B cell (primary cell): ENCODE results near the gene TSKU. TPM values are rescaled to one million over a fixed set of nuclear protein-coding genes. Genes with fewer than 3 reads are reported as not detected.

ENCODE experiments used
- ATAC-seq: fragments of 200-7000 bp; cut with Tn5 transposase; one replicate; pipeline ENCODE4 v1.10.0; 2021; ENCODE audit warnings: low read depth, mild to moderate bottlenecking, moderate number of reproducible peaks, moderate library complexity
- CTCF ChIA-PET: fragments of 350-600 bp; sonication (Branson Sonifier 250); formaldehyde crosslinking; loops from one replicate; lab custom pipeline; 2021; ENCODE audit warnings: antibody characterized with exemption, inconsistent platforms; lab: Charles Lee
- POLR2A ChIA-PET: fragments of 350-600 bp; sonication (Branson Sonifier 250); formaldehyde crosslinking; loops from one replicate; lab custom pipeline; 2021; ENCODE audit warnings: antibody characterized with exemption; lab: Charles Lee
- DNase-seq: peaks from one replicate; pipeline ENCODE4 v3.0.0; 2013
- H2AFZ ChIP-seq: 2 replicates; pipeline ENCODE4 v1.6.1; 2012; ENCODE audit warnings: mild to moderate bottlenecking, low read depth, low read length; ENCODE audit not compliant: insufficient read depth, poor library complexity, severe bottlenecking
- H3K27ac ChIP-seq, 2 donors: 1 replicate in 1 of 2; 2 replicates in 1 of 2; pipeline ENCODE4 v1.5.1; 2012 to 2013; ENCODE audit warnings: low read length in 2 of 2, mild to moderate bottlenecking in 2 of 2, moderate library complexity in 1 of 2
- H3K27me3 ChIP-seq, 4 experiments: fragments of 200-600 bp in 1 of 4; sonication (generic) in 1 of 4; replicated peaks in 1 of 4; 1 replicate in 2 of 4; 2 replicates in 2 of 4; pipeline versions ENCODE4 v1.6.1 to v1.7.0; 2013 to 2016; ENCODE audit warnings: low read length in 3 of 4, mild to moderate bottlenecking in 2 of 4, mixed read lengths in 1 of 4, moderate library complexity in 1 of 4; ENCODE audit not compliant: insufficient read depth in 4 of 4, control insufficient read depth in 3 of 4; ENCODE audit errors: control extremely low read depth in 1 of 4
- H3K36me3 ChIP-seq, 2 experiments: replicated peaks in 1 of 2; 1 replicate in 1 of 2; 2 replicates in 1 of 2; pipeline versions ENCODE4 v1.6.1 to v1.7.1; 2013; ENCODE audit warnings: low read length in 1 of 2; ENCODE audit not compliant: insufficient read depth in 2 of 2, control insufficient read depth in 1 of 2; ENCODE audit errors: control extremely low read depth in 1 of 2, extremely low read depth in 1 of 2
- H3K4me1 ChIP-seq, 2 donors: fragments of 200-600 bp in 1 of 2; sonication (generic) in 1 of 2; 1 replicate in 1 of 2; 2 replicates in 1 of 2; pipeline versions ENCODE4 v1.5.1 to v1.6.1; 2013 to 2017; ENCODE audit warnings: low read length in 2 of 2; ENCODE audit not compliant: control insufficient read depth in 2 of 2, insufficient read depth in 2 of 2
- H3K4me2 ChIP-seq: replicated peaks from 2 replicates; pipeline ENCODE3; 2012; ENCODE audit warnings: mild to moderate bottlenecking, low read depth, low read length; ENCODE audit not compliant: poor library complexity, severe bottlenecking
- H3K4me3 ChIP-seq, 5 experiments: fragments of 200-600 bp in 1 of 5; sonication (generic) in 1 of 5; 1 replicate in 3 of 5; 2 replicates in 2 of 5; pipeline versions ENCODE4 v1.5.1 to v1.7.0; 2011 to 2016; ENCODE audit warnings: low read length in 4 of 5, mild to moderate bottlenecking in 4 of 5, low read depth in 2 of 5, control low read depth in 1 of 5, moderate library complexity in 1 of 5; ENCODE audit not compliant: insufficient read depth in 1 of 5; ENCODE audit errors: control extremely low read depth in 1 of 5, extremely low read depth in 1 of 5
- H3K79me2 ChIP-seq: fragments of 200-600 bp; sonication (generic); one replicate; pipeline ENCODE4 v1.6.0; 2016; ENCODE audit warnings: low read length; ENCODE audit not compliant: control insufficient read depth, insufficient read depth
- H3K9ac ChIP-seq: fragments of 200-600 bp; sonication (generic); 2 replicates; pipeline ENCODE4 v1.6.1; 2017; ENCODE audit warnings: mild to moderate bottlenecking, low read length, moderate library complexity
- H3K9me3 ChIP-seq, 3 donors: one replicate each; pipeline versions ENCODE4 v1.6.1 to v1.7.1; 2013; ENCODE audit warnings: low read length in 2 of 3; ENCODE audit not compliant: control insufficient read depth in 2 of 3, insufficient read depth in 1 of 3; ENCODE audit errors: control extremely low read depth in 1 of 3
- H4K20me1 ChIP-seq: 2 replicates; pipeline ENCODE4 v1.6.0; 2012; ENCODE audit warnings: mild to moderate bottlenecking, low read length; ENCODE audit not compliant: insufficient read depth, control insufficient read depth, poor library complexity, severe bottlenecking
- H3K27ac Mint-ChIP-seq: one replicate; pipeline ENCODE4 v1.8.0; 2021; ENCODE audit warnings: mixed read lengths
- H3K27me3 Mint-ChIP-seq: one replicate; pipeline ENCODE4 v1.8.0; 2021; ENCODE audit warnings: mixed read lengths
- H3K4me1 Mint-ChIP-seq: one replicate; pipeline ENCODE4 v1.8.0; 2021; ENCODE audit warnings: mixed read lengths
- H3K4me3 Mint-ChIP-seq: one replicate; pipeline ENCODE4 v1.8.0; 2021; ENCODE audit warnings: mixed read lengths
- H3K9me3 Mint-ChIP-seq: one replicate; pipeline ENCODE4 v1.8.0; 2022; ENCODE audit warnings: mixed read lengths; ENCODE audit not compliant: insufficient read depth
- EZH2 ChIP-seq: IDR thresholded peaks from 2 replicates; pipeline ENCODE4 v1.6.1; 2012; ENCODE audit warnings: borderline replicate concordance, low read depth, mild to moderate bottlenecking, moderate library complexity, low read length; ENCODE audit not compliant: insufficient read depth, poor library complexity, severe bottlenecking
- whole genome bisulfite sequencing: methylation state at CpG from one replicate; pipeline ENCODE4 v1.1.5; 2013; ENCODE audit warnings: missing lambda C conversion rate; ENCODE audit not compliant: insufficient coverage; 5-methylcytosine and 5-hydroxymethylcytosine counted together
- intact Hi-C: fragments of 100-400 bp; cut with micrococcal nuclease; formaldehyde crosslinking; loops from one replicate; pipeline ENCODE4 v1.10.0; 2022
- polyA plus RNA-seq: library from polyadenylated mRNA; depleted of rRNA; stranded (reverse); fragments of >200 nt; gene quantifications from 2 replicates; pipeline ENCODE4 v1.2.3, GENCODE V29; 2012
- total RNA-seq, 2 donors: library from RNA; stranded (reverse); fragments of 120-200 nt in 1 of 2; gene quantifications; 1 replicate in 1 of 2; 2 replicates in 1 of 2; pipeline versions ENCODE4 v1.2.3 to v1.2.4, GENCODE V29; 2013 to 2022
- TF ChIP-seq, protein P1 (sequence below): fragments of 200-600 bp; IDR thresholded peaks from one replicate; pipeline ENCODE4 v1.8.0; 2022; ENCODE audit warnings: antibody characterized with exemption, mild to moderate bottlenecking

Gene TSKU
- total and polyA plus RNA-seq, 2 donors (not counting 1 experiment from before 2014, with no cell fraction given), result not detected

DNA sequence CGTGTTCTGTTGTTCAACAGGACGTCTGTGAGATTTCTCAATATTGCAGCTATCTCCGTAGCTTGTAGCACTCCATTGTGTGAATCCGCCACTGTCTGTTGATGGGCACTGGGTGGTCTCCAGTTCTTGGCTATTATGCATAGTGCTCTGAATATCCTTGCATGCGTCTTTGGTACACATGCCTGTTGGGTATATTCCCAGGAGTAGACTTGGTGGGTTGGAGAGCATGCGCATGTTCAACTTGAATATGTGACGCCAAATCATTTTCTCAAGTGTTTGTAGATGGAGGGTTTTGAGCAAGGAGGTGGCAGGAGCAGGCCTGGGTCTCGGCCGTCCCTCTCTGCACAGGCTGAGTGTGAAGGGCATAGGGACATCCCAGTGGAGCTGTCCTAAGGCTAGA, 24.8 kb upstream of the TSKU start:
- Histone ChIP-seq H3K27ac (no peak overlapping the region), H3K27me3 (no peaks in the 10 kb centered on the region), H3K4me3 (no peak overlapping the region), H3K79me2 (no peaks in the 10 kb centered on the region), H3K36me3 (no peaks in the 10 kb centered on the region), H3K9me3 (peaks cover 0 to 2% (median 0%) of the 10 kb centered on the region in 3 donors), H4K20me1 (no peaks in the 10 kb centered on the region), H3K4me1 (no peaks in the 10 kb centered on the region), H3K9ac (no peak overlapping the region), H2AFZ (no peak overlapping the region), H3K4me2 (no peak overlapping the region)
- intact Hi-C loops, result no loop called here
- Mint-ChIP-seq H3K27me3 (peaks cover 9% of the 10 kb centered on the region), H3K4me1 (no peaks in the 10 kb centered on the region), H3K4me3 (no peak overlapping the region), H3K9me3 (no peaks in the 10 kb centered on the region), H3K27ac (no peak overlapping the region)
- ChIA-PET CTCF (no interaction called here), POLR2A (no interaction called here)
- TF ChIP-seq EZH2, result no peak
- TF ChIP-seq, protein P1, sequence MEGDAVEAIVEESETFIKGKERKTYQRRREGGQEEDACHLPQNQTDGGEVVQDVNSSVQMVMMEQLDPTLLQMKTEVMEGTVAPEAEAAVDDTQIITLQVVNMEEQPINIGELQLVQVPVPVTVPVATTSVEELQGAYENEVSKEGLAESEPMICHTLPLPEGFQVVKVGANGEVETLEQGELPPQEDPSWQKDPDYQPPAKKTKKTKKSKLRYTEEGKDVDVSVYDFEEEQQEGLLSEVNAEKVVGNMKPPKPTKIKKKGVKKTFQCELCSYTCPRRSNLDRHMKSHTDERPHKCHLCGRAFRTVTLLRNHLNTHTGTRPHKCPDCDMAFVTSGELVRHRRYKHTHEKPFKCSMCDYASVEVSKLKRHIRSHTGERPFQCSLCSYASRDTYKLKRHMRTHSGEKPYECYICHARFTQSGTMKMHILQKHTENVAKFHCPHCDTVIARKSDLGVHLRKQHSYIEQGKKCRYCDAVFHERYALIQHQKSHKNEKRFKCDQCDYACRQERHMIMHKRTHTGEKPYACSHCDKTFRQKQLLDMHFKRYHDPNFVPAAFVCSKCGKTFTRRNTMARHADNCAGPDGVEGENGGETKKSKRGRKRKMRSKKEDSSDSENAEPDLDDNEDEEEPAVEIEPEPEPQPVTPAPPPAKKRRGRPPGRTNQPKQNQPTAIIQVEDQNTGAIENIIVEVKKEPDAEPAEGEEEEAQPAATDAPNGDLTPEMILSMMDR, result no peak
- WGBS, result 97% methylated on average over 9 of the region's 9 CpGs
- DNase-seq (no peak), ATAC-seq (no peak)

GRCh38 chr11:76759092-76759491, 24.1 kb upstream of the TSKU start:
- no peaks in the 10 kb centered on the region for H3K79me2 ChIP-seq
- Mint-ChIP-seq H3K4me3 (no peak overlapping the region), H3K27me3 (peaks cover 9% of the 10 kb centered on the region), H3K9me3 (no peaks in the 10 kb centered on the region), H3K27ac (no peak overlapping the region), H3K4me1 (no peaks in the 10 kb centered on the region)
- H3K4me1 ChIP-seq, result no peaks in the 10 kb centered on the region
- DNase-seq (no peak), ATAC-seq (no peak)
- H2AFZ ChIP-seq, result no peak overlapping the region
- H3K36me3 ChIP-seq, result no peaks in the 10 kb centered on the region
- POLR2A ChIA-PET, result no interaction called here
- TF ChIP-seq, protein P1, result no peak
- TF ChIP-seq EZH2, result no peak
- no peaks in the 10 kb centered on the region for H4K20me1 ChIP-seq
- H3K27ac ChIP-seq, result no peak overlapping the region
- no peak overlapping the region for H3K4me3 ChIP-seq
- H3K9me3 ChIP-seq, result no peaks in the 10 kb centered on the region
- no peak overlapping the region for H3K4me2 ChIP-seq
- CTCF ChIA-PET, result interaction anchor here (1.8 kb wide), 1 partner anchor 37 kb away, joined by 5 read pairs; no protein-coding TSS in a partner anchor
- H3K9ac ChIP-seq, result no peak overlapping the region
- intact Hi-C loops, result no loop called here
- peaks cover 0 to 2% (median 0%) of the 10 kb centered on the region in 4 experiments for H3K27me3 ChIP-seq
